ENCODE data around the gene DNM3. TPM values are rescaled to one million over a fixed set of nuclear protein-coding genes. Genes with fewer than 3 reads are reported as not detected.

The DNM3 gene
- total and polyA plus RNA-seq, 2 of the 8 experiments (the other 6 are each of a cell fraction or from before 2014, with no cell fraction given) = 2.0 to 8.5 TPM

DNA sequence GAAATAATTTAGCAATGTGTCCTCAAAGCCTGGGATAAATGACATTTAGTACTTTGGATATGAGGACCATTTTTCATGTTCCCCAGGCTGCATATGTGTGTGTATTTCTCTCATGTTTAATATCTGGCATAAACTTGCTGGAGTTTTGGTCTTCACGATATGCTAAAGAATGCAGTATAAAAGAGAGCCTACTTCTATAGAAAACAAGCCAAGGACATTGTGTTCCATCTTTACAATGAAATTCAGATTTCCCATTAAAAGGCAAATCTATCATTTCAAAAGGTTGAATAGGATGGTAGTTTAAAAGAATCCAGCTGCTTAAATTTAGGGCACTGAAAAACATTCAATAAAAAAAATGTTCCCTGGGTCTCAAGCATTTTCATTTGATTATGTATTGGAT is 410.2 kb downstream of the DNM3 start (continued):
- TF ChIP-seq CTBP2 (IDR thresholded peaks at IDR 0.05; ENCODE audit: borderline replicate concordance, insufficient read depth, insufficient read length, low read length) (no peak), SIRT6 (IDR thresholded peaks at IDR 0.05; ENCODE audit: low read length) (no peak), MAX (IDR thresholded peaks at IDR 0.05) (no peak), BRCA1 (IDR thresholded peaks at IDR 0.05; ENCODE audit: low read depth, low read length) (no peak), TCF12 (IDR thresholded peaks at IDR 0.05; ENCODE audit: low read depth, low read length) (no peak), BCL11A (IDR thresholded peaks at IDR 0.05; ENCODE audit: low read depth in 2 of 2, low read length in 2 of 2) (no peak), CBX5 (IDR thresholded peaks at IDR 0.05; ENCODE audit: low read depth, low read length) (no peak)
- TF ChIP-seq, protein P1, sequence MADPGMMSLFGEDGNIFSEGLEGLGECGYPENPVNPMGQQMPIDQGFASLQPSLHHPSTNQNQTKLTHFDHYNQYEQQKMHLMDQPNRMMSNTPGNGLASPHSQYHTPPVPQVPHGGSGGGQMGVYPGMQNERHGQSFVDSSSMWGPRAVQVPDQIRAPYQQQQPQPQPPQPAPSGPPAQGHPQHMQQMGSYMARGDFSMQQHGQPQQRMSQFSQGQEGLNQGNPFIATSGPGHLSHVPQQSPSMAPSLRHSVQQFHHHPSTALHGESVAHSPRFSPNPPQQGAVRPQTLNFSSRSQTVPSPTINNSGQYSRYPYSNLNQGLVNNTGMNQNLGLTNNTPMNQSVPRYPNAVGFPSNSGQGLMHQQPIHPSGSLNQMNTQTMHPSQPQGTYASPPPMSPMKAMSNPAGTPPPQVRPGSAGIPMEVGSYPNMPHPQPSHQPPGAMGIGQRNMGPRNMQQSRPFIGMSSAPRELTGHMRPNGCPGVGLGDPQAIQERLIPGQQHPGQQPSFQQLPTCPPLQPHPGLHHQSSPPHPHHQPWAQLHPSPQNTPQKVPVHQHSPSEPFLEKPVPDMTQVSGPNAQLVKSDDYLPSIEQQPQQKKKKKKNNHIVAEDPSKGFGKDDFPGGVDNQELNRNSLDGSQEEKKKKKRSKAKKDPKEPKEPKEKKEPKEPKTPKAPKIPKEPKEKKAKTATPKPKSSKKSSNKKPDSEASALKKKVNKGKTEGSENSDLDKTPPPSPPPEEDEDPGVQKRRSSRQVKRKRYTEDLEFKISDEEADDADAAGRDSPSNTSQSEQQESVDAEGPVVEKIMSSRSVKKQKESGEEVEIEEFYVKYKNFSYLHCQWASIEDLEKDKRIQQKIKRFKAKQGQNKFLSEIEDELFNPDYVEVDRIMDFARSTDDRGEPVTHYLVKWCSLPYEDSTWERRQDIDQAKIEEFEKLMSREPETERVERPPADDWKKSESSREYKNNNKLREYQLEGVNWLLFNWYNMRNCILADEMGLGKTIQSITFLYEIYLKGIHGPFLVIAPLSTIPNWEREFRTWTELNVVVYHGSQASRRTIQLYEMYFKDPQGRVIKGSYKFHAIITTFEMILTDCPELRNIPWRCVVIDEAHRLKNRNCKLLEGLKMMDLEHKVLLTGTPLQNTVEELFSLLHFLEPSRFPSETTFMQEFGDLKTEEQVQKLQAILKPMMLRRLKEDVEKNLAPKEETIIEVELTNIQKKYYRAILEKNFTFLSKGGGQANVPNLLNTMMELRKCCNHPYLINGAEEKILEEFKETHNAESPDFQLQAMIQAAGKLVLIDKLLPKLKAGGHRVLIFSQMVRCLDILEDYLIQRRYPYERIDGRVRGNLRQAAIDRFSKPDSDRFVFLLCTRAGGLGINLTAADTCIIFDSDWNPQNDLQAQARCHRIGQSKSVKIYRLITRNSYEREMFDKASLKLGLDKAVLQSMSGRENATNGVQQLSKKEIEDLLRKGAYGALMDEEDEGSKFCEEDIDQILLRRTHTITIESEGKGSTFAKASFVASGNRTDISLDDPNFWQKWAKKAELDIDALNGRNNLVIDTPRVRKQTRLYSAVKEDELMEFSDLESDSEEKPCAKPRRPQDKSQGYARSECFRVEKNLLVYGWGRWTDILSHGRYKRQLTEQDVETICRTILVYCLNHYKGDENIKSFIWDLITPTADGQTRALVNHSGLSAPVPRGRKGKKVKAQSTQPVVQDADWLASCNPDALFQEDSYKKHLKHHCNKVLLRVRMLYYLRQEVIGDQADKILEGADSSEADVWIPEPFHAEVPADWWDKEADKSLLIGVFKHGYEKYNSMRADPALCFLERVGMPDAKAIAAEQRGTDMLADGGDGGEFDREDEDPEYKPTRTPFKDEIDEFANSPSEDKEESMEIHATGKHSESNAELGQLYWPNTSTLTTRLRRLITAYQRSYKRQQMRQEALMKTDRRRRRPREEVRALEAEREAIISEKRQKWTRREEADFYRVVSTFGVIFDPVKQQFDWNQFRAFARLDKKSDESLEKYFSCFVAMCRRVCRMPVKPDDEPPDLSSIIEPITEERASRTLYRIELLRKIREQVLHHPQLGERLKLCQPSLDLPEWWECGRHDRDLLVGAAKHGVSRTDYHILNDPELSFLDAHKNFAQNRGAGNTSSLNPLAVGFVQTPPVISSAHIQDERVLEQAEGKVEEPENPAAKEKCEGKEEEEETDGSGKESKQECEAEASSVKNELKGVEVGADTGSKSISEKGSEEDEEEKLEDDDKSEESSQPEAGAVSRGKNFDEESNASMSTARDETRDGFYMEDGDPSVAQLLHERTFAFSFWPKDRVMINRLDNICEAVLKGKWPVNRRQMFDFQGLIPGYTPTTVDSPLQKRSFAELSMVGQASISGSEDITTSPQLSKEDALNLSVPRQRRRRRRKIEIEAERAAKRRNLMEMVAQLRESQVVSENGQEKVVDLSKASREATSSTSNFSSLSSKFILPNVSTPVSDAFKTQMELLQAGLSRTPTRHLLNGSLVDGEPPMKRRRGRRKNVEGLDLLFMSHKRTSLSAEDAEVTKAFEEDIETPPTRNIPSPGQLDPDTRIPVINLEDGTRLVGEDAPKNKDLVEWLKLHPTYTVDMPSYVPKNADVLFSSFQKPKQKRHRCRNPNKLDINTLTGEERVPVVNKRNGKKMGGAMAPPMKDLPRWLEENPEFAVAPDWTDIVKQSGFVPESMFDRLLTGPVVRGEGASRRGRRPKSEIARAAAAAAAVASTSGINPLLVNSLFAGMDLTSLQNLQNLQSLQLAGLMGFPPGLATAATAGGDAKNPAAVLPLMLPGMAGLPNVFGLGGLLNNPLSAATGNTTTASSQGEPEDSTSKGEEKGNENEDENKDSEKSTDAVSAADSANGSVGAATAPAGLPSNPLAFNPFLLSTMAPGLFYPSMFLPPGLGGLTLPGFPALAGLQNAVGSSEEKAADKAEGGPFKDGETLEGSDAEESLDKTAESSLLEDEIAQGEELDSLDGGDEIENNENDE (IDR thresholded peaks at IDR 0.05; ENCODE audit: insufficient replicate concordance, low read length) = no peak

All from H1 (cell line).